OCI-LY1 (cell line): Measurements from ENCODE around the gene STX2.

Experiments
- H2AFZ ChIP-seq: fragments of 200-600 bp; sonication (generic), shearing (Covaris generic); 2 replicates; pipeline ENCODE4 v1.6.0; 2014; ENCODE audit warnings: antibody characterized with exemption, mild to moderate bottlenecking, low read length
- H3F3A ChIP-seq: fragments of 200-600 bp; sonication (generic), shearing (Covaris generic); 2 replicates; pipeline ENCODE4 v1.6.0; 2014; ENCODE audit warnings: mild to moderate bottlenecking, antibody characterized with exemption, low read length, moderate library complexity; ENCODE audit not compliant: insufficient read depth
- H3K27ac ChIP-seq: fragments of 200-600 bp; sonication (generic); 2 replicates; pipeline ENCODE4 v1.5.1; 2014; ENCODE audit warnings: low read length, mixed run types, mild to moderate bottlenecking, low read depth; ENCODE audit not compliant: poor library complexity, severe bottlenecking
- H3K27me3 ChIP-seq: fragments of 200-600 bp; sonication (generic); 2 replicates; pipeline ENCODE4 v1.6.0; 2014; ENCODE audit warnings: antibody characterized with exemption, mild to moderate bottlenecking, low read length, moderate library complexity; ENCODE audit not compliant: insufficient read depth
- H3K36me3 ChIP-seq: fragments of 200-600 bp; sonication (generic); 2 replicates; pipeline ENCODE4 v1.6.1; 2014; ENCODE audit warnings: mild to moderate bottlenecking, antibody characterized with exemption, low read length, moderate library complexity, mixed read lengths; ENCODE audit not compliant: insufficient read depth
- H3K4me1 ChIP-seq: fragments of 200-600 bp; sonication (generic); 2 replicates; pipeline ENCODE4 v1.5.1; 2014; ENCODE audit warnings: mild to moderate bottlenecking, low read length, moderate library complexity; ENCODE audit not compliant: insufficient read depth, severe bottlenecking
- H3K4me2 ChIP-seq: fragments of 200-600 bp; sonication (generic), shearing (Covaris generic); 2 replicates; pipeline ENCODE4 v1.6.1; 2014; ENCODE audit warnings: low read length
- H3K4me3 ChIP-seq: fragments of 200-600 bp; sonication (generic); 2 replicates; pipeline ENCODE4 v1.5.1; 2014; ENCODE audit warnings: low read length, low read depth, mild to moderate bottlenecking, mixed read lengths; ENCODE audit not compliant: poor library complexity, severe bottlenecking
- H3K79me2 ChIP-seq: fragments of 200-600 bp; shearing (Covaris generic); 2 replicates; pipeline ENCODE4 v1.6.1; 2016; ENCODE audit warnings: mixed run types, low read length, mixed read lengths; ENCODE audit not compliant: insufficient read depth
- H3K9ac ChIP-seq: fragments of 200-600 bp; sonication (generic), shearing (Covaris generic); 2 replicates; pipeline ENCODE4 v1.6.1; 2014; ENCODE audit warnings: mild to moderate bottlenecking, low read length, mixed read lengths
- H3K9me2 ChIP-seq: fragments of 200-600 bp; sonication (generic), shearing (Covaris generic); 2 replicates; pipeline ENCODE4 v1.6.1; 2014; ENCODE audit warnings: low read depth, mild to moderate bottlenecking, low read length, mixed read lengths
- H3K9me3 ChIP-seq: fragments of 200-600 bp; shearing (Covaris generic); 2 replicates; pipeline ENCODE4 v1.6.1; 2014; ENCODE audit warnings: low read length, mixed read lengths
- H4K20me1 ChIP-seq: fragments of 200-600 bp; sonication (generic), shearing (Covaris generic); 2 replicates; pipeline ENCODE4 v1.6.0; 2016; ENCODE audit warnings: mild to moderate bottlenecking, low read length; ENCODE audit not compliant: insufficient read depth
- EZH2 ChIP-seq: fragments of 200-600 bp; sonication (generic), shearing (Covaris generic); IDR thresholded peaks from 2 replicates; pipeline ENCODE4 v1.8.0; 2017; ENCODE audit warnings: borderline replicate concordance, mixed run types, mild to moderate bottlenecking, antibody characterized with exemption, low read length, moderate library complexity, mixed read lengths
- TF ChIP-seq, protein P1 (sequence below): fragments of 200-600 bp; sonication (generic), shearing (Covaris generic); IDR thresholded peaks from 2 replicates; pipeline ENCODE4 v1.5.1; 2017; ENCODE audit warnings: mild to moderate bottlenecking, antibody characterized with exemption, low read length, moderate library complexity, mixed read lengths

The STX2 gene

GRCh38 chr12:130788515-130788914, 50.5 kb downstream of the STX2 start:
- Histone ChIP-seq H3K4me3 (no peak overlapping the region), H3K9ac (no peak overlapping the region), H3K27ac (no peak overlapping the region), H4K20me1 (no peaks in the 10 kb centered on the region), H2AFZ (no peak overlapping the region), H3K36me3 (peaks cover 21% of the 10 kb centered on the region), H3K79me2 (no peaks in the 10 kb centered on the region), H3F3A (no peaks in the 10 kb centered on the region), H3K27me3 (no peaks in the 10 kb centered on the region), H3K4me2 (no peak overlapping the region), H3K4me1 (no peaks in the 10 kb centered on the region), H3K9me3 (0 out of 2 replicates have a peak, but pooled peaks cover 4% of the 10 kb centered on the region), H3K9me2 (no peaks in the 10 kb centered on the region)
- no peak for TF ChIP-seq EZH2
- TF ChIP-seq, protein P1, sequence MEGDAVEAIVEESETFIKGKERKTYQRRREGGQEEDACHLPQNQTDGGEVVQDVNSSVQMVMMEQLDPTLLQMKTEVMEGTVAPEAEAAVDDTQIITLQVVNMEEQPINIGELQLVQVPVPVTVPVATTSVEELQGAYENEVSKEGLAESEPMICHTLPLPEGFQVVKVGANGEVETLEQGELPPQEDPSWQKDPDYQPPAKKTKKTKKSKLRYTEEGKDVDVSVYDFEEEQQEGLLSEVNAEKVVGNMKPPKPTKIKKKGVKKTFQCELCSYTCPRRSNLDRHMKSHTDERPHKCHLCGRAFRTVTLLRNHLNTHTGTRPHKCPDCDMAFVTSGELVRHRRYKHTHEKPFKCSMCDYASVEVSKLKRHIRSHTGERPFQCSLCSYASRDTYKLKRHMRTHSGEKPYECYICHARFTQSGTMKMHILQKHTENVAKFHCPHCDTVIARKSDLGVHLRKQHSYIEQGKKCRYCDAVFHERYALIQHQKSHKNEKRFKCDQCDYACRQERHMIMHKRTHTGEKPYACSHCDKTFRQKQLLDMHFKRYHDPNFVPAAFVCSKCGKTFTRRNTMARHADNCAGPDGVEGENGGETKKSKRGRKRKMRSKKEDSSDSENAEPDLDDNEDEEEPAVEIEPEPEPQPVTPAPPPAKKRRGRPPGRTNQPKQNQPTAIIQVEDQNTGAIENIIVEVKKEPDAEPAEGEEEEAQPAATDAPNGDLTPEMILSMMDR, result no peak

GRCh38 chr12:130787445-130788410, 51.3 kb downstream of the STX2 start:
- Histone ChIP-seq H3K4me2 (no peak overlapping the region), H3K79me2 (no peaks in the 10 kb centered on the region), H2AFZ (no peak overlapping the region), H3K27me3 (no peaks in the 10 kb centered on the region), H3K27ac (no peak overlapping the region), H3K9ac (no peak overlapping the region), H3K4me1 (no peaks in the 10 kb centered on the region), H3K9me2 (no peaks in the 10 kb centered on the region), H3F3A (no peaks in the 10 kb centered on the region), H3K9me3 (0 out of 2 replicates have a peak, but pooled peaks cover 4% of the 10 kb centered on the region), H3K4me3 (no peak overlapping the region), H3K36me3 (peaks cover 21% of the 10 kb centered on the region), H4K20me1 (no peaks in the 10 kb centered on the region)
- no peak for TF ChIP-seq EZH2
- TF ChIP-seq, protein P1, result no peak

GRCh38 chr12:130787041-130787440, 52.0 kb downstream of the STX2 start:
- TF ChIP-seq EZH2, result no peak
- TF ChIP-seq, protein P1, result no peak
- Histone ChIP-seq H3K27ac (no peak overlapping the region), H4K20me1 (no peaks in the 10 kb centered on the region), H2AFZ (no peak overlapping the region), H3K4me3 (no peak overlapping the region), H3K27me3 (no peaks in the 10 kb centered on the region), H3K4me1 (no peaks in the 10 kb centered on the region), H3K9me2 (no peaks in the 10 kb centered on the region), H3K36me3 (peaks cover 21% of the 10 kb centered on the region), H3F3A (no peaks in the 10 kb centered on the region), H3K79me2 (no peaks in the 10 kb centered on the region), H3K4me2 (no peak overlapping the region), H3K9me3 (0 out of 2 replicates have a peak, but pooled peaks cover 4% of the 10 kb centered on the region), H3K9ac (no peak overlapping the region)
